Measurements from ENCODE around the gene MASP1.

Gene MASP1

DNA sequence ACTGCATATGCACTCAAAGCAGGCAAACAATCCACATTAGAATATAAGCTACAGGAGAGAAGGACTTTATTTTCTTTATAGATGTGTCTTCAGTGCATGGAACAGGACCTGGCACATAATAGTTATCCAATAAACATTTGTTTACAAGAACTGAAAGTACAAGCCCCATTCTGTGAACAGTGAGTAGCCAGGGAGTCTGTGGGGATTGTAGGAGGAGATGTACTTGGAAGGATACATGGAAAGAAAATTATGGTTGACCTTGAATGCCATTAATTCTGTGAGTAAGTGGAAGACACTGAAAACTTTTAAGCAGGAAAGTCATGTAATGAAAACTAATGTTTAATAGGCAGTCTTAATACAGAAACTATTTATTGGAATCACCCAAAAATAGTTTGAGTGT, 28.3 kb downstream of the MASP1 start:
- ATAC-seq: no peak
- TF ChIP-seq ZNF565 (CRISPR knock-in tag; conservative IDR thresholded peaks at IDR 0.05; ENCODE audit: low read depth) (no peak), ZFP30 (CRISPR knock-in tag; IDR thresholded peaks at IDR 0.05) (no peak), ZNF8 (CRISPR knock-in tag; IDR thresholded peaks at IDR 0.05) (no peak), ZFP3 (CRISPR knock-in tag; IDR thresholded peaks at IDR 0.05) (no peak), GLIS3 (CRISPR knock-in tag; IDR thresholded peaks at IDR 0.05) (no peak), OSR1 (CRISPR knock-in tag; IDR thresholded peaks at IDR 0.05) (no peak), BACH2 (CRISPR knock-in tag; IDR thresholded peaks at IDR 0.05; ENCODE audit: borderline replicate concordance) (no peak), PPARA (CRISPR knock-in tag; IDR thresholded peaks at IDR 0.05; ENCODE audit: borderline replicate concordance) (no peak), ISL1 (CRISPR knock-in tag; IDR thresholded peaks at IDR 0.05) (no peak), TCF4 (CRISPR knock-in tag; IDR thresholded peaks at IDR 0.05; ENCODE audit: borderline replicate concordance) (no peak), ZNF70 (CRISPR knock-in tag; IDR thresholded peaks at IDR 0.05) (no peak)
- TF ChIP-seq, protein P1, sequence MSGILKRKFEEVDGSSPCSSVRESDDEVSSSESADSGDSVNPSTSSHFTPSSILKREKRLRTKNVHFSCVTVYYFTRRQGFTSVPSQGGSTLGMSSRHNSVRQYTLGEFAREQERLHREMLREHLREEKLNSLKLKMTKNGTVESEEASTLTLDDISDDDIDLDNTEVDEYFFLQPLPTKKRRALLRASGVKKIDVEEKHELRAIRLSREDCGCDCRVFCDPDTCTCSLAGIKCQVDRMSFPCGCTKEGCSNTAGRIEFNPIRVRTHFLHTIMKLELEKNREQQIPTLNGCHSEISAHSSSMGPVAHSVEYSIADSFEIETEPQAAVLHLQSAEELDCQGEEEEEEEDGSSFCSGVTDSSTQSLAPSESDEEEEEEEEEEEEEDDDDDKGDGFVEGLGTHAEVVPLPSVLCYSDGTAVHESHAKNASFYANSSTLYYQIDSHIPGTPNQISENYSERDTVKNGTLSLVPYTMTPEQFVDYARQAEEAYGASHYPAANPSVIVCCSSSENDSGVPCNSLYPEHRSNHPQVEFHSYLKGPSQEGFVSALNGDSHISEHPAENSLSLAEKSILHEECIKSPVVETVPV (CRISPR knock-in tag; IDR thresholded peaks at IDR 0.05): no peak
- TF ChIP-seq, protein P2, sequence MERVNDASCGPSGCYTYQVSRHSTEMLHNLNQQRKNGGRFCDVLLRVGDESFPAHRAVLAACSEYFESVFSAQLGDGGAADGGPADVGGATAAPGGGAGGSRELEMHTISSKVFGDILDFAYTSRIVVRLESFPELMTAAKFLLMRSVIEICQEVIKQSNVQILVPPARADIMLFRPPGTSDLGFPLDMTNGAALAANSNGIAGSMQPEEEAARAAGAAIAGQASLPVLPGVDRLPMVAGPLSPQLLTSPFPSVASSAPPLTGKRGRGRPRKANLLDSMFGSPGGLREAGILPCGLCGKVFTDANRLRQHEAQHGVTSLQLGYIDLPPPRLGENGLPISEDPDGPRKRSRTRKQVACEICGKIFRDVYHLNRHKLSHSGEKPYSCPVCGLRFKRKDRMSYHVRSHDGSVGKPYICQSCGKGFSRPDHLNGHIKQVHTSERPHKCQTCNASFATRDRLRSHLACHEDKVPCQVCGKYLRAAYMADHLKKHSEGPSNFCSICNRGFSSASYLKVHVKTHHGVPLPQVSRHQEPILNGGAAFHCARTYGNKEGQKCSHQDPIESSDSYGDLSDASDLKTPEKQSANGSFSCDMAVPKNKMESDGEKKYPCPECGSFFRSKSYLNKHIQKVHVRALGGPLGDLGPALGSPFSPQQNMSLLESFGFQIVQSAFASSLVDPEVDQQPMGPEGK (CRISPR knock-in tag; IDR thresholded peaks at IDR 0.05; ENCODE audit: borderline replicate concordance): no peak

- no peak for TF ChIP-seq PPARA (CRISPR knock-in tag; IDR thresholded peaks at IDR 0.05; ENCODE audit: borderline replicate concordance)
- no peak for TF ChIP-seq TOX (CRISPR knock-in tag; IDR thresholded peaks at IDR 0.05; ENCODE audit: borderline replicate concordance)
- TF ChIP-seq ISL1 (CRISPR knock-in tag; IDR thresholded peaks at IDR 0.05): no peak
- TF ChIP-seq POU6F1 (CRISPR knock-in tag; IDR thresholded peaks at IDR 0.05; ENCODE audit: borderline replicate concordance, low read depth): no peak
- no peak for TF ChIP-seq TCF4 (CRISPR knock-in tag; IDR thresholded peaks at IDR 0.05; ENCODE audit: borderline replicate concordance)
- TF ChIP-seq, protein P1 (CRISPR knock-in tag; IDR thresholded peaks at IDR 0.05): no peak
- TF ChIP-seq ZNF565 (CRISPR knock-in tag; conservative IDR thresholded peaks at IDR 0.05; ENCODE audit: low read depth): no peak
- TF ChIP-seq BACH2 (CRISPR knock-in tag; IDR thresholded peaks at IDR 0.05; ENCODE audit: borderline replicate concordance): no peak
- no peak for TF ChIP-seq ARNTL (CRISPR knock-in tag; IDR thresholded peaks at IDR 0.05; ENCODE audit: borderline replicate concordance, low read depth)
- TF ChIP-seq CREB5 (CRISPR knock-in tag; IDR thresholded peaks at IDR 0.05; ENCODE audit: low read depth): no peak
- TF ChIP-seq ZNF8 (CRISPR knock-in tag; IDR thresholded peaks at IDR 0.05): no peak
- TF ChIP-seq ZNF70 (CRISPR knock-in tag; IDR thresholded peaks at IDR 0.05): no peak
- TF ChIP-seq, protein P2 (CRISPR knock-in tag; IDR thresholded peaks at IDR 0.05; ENCODE audit: borderline replicate concordance): no peak
- no peak for TF ChIP-seq OSR1 (CRISPR knock-in tag; IDR thresholded peaks at IDR 0.05)
- no peak for TF ChIP-seq ESRRG (CRISPR knock-in tag; IDR thresholded peaks at IDR 0.05)
- no peak for TF ChIP-seq CSDC2 (CRISPR knock-in tag; IDR thresholded peaks at IDR 0.05)
- TF ChIP-seq GLIS3 (CRISPR knock-in tag; IDR thresholded peaks at IDR 0.05): no peak
- no peak for TF ChIP-seq SNAI2 (CRISPR knock-in tag; IDR thresholded peaks at IDR 0.05)
- TF ChIP-seq ZC3H10 (CRISPR knock-in tag; IDR thresholded peaks at IDR 0.05): no peak
- no peak for TF ChIP-seq ZFP30 (CRISPR knock-in tag; IDR thresholded peaks at IDR 0.05)
- ATAC-seq: no peak
Measured at GRCh38 chr3:187262360-187262759, 29.2 kb downstream of the MASP1 start.

Data from SK-N-SH treated with all-trans-retinoic acid at 6 μM for 48 hours (cell line).